ENCODE measurements around the gene PNMA1.

Gene PNMA1

GRCh38 chr14:73750531-73750901, 36.3 kb upstream of the PNMA1 start:
- DNase-seq, result no peak

- no peak for DNase-seq
These were observed 35.7 kb upstream of the PNMA1 start for GRCh38 chr14:73749706-73750530.

GRCh38 chr14:73748858-73749357, 34.7 kb upstream of the PNMA1 start:
- no peak for DNase-seq

- no peak for DNase-seq
These were observed 33.4 kb upstream of the PNMA1 start for GRCh38 chr14:73747379-73748211.

GRCh38 chr14:73746520-73747378, 32.6 kb upstream of the PNMA1 start:
- peak; percentile 86 for DNase-seq

GRCh38 chr14:73745571-73746519, 31.7 kb upstream of the PNMA1 start:
- no peak for DNase-seq

GRCh38 chr14:73744874-73745529, 30.8 kb upstream of the PNMA1 start:
- no peak for DNase-seq

GRCh38 chr14:73744175-73744867, 30.1 kb upstream of the PNMA1 start:
- DNase-seq, result no peak

- DNase-seq, result no peak
These were observed 29.3 kb upstream of the PNMA1 start for GRCh38 chr14:73743431-73743931.

GRCh38 chr14:73742520-73743238, 28.5 kb upstream of the PNMA1 start:
- no peak for DNase-seq

GRCh38 chr14:73741876-73742519, 27.8 kb upstream of the PNMA1 start:
- no peak for DNase-seq

GRCh38 chr14:73741386-73741875, 27.2 kb upstream of the PNMA1 start:
- DNase-seq, result no peak

GRCh38 chr14:73740618-73741326, 26.6 kb upstream of the PNMA1 start:
- no peak for DNase-seq

- no peak for DNase-seq
These were observed 25.9 kb upstream of the PNMA1 start for GRCh38 chr14:73739899-73740617.

- no peak for DNase-seq
These were observed 25.2 kb upstream of the PNMA1 start for GRCh38 chr14:73739174-73739898.

- DNase-seq, result no peak
These were observed 24.5 kb upstream of the PNMA1 start for GRCh38 chr14:73738518-73739173.
